GM21390 (cell line): ENCODE data around the gene RAB28.

Source experiments
- ATAC-seq: cut with Tn5 transposase; IDR thresholded peaks from one replicate; pipeline ENCODE4 v1.9.1; 2021; ENCODE audit not compliant: unreplicated experiment

RAB28 gene

DNA sequence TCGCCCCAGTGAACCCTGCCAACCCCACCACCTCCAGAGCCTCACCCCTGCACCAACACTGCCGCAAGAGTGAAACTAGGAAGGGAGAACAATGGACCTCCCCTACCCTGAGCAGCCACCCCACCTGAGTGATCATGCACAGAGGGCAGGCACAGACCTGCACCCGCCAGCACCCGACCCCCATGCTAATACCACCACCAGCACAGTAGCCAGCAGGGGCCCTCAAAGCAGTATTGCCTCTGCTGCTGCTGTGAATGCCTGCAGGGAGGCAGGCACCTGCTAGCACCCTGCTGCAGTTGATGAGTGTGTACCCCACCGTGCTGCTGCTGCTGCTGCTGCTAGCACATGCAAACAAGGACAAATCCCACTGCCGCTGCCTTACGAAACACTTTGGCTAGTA is 100.1 kb downstream of the RAB28 start:
- no peak for ATAC-seq

DNA sequence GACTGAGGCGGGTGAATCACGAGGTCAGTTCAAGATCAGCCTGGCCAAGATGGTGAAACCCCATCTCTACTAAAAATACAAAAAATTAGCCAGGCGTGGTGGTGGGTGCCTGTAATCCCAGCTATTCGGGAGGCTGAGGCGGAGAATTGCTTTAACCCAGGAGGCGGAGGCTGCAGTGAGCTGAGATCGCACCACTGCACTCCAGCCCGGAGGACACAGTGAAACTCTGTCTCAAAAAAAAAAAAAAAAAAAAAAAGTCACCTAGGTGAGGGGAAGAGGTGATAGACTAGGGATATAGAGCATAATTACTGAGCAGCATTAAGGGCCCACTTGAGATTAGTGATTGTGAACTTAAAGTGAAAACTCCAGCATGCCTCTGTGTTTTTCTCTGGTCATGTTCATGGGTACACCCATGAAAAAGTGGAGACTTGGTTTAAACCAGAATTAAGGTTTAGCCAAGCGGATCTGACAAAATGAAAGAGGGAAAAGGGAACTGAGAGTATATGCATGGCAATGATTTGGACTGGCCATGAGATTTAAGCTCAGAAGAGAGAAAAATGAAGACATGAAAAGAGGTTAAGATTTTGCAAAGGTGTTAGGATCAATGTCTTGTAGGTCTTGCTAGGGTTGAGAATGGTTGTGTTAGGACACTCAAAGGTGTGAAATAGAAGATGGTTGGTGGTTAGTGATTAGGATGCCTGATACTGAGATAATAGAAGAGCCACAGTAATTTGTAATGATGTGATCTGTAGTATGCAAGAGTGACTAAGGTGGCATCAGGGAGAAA is 105.0 kb downstream of the RAB28 start:
- ATAC-seq: peak; percentile 60

DNA sequence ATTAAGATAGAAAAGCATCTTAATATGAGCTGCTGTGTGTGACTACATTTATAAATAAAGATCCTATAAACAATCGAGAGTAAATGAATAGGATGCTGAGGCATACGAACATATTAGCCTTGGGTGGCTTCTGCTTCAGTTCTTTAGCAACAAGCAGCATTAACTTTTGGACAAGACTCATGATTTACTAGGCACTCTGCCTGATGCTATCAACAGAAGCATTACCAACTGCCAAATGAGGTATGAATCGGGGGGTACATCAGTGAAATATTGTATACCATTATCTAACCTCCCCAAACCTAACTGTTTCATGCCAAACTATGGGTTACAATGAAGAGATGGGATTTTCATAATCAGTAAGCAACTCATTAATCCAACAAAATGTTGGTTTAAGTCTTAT is 113.1 kb downstream of the RAB28 start:
- no peak for ATAC-seq

DNA sequence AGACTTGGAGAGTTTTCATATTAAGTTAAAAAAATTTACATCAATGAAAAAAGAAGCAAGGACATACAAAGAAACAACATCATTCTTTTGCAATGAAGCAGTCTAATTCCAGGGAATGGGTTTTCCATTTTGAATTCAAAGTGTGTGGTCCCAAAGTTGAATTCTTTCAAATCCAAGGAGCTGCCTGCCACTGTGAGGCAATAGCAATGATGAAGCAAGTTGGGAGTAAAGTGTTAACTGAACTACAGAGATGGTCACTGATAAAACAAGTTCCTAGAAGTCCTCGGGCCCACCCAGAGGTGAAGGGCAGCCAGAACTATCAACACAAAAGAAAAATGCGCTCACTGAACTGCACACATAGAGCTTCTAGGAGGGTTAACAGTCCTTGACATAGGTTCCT is 115.9 kb downstream of the RAB28 start:
- no peak for ATAC-seq

DNA sequence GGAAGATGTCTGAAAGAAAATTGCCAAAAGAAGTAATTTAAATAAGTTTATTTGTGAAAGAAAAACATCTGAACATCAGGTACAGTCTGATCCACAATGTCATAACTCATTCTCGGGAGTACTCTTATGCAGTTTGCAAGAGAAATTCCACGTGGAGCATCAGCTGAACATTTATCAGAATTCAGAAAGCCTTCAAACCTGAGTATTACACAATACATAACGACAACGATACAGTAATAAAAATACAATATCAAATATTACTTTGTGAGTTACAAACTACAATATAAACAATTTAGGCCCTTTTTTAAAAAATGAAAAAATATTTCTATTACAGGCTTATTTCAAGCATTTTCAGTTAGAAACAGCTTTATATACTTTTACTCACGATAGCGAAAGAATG is 116.4 kb downstream of the RAB28 start:
- ATAC-seq: no peak

DNA sequence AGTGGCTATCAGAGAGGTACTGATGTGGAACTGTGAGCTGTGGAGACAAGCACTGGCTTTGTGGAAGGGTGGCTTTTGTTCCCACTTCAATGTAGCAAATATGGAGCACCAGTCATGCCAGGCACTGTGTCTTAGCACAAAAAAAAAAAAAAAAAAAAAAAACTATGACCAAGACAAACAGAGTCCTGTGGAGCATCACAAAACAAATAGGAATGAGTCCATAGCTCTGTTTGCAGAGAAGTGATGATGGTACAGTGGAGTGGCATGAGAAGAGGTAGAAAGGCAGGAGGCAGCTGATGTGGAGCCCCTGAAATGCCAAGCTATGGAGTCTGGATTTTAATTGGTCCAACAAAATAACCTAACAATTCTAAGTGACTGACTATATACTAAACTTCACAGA is 116.9 kb downstream of the RAB28 start:
- ATAC-seq: no peak

DNA sequence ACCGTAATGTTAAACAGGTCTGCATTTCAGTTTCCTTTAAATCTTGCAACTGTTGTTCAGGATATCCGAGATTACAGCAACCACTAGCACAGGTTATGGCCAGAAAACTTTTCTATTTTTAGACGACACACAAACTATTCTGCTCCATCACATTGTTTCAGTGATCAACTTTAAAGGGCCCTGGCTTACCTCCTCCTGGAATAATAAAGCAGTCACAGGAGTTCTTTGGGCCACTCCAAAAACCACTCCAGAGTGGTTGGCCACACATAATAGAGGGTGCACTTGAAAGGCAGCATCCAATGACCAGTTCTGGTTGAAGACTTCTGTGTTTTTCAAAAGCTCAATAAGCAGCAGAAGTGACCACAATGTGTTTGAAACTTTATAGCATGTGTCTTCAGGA is 118.9 kb downstream of the RAB28 start:
- no peak for ATAC-seq

DNA sequence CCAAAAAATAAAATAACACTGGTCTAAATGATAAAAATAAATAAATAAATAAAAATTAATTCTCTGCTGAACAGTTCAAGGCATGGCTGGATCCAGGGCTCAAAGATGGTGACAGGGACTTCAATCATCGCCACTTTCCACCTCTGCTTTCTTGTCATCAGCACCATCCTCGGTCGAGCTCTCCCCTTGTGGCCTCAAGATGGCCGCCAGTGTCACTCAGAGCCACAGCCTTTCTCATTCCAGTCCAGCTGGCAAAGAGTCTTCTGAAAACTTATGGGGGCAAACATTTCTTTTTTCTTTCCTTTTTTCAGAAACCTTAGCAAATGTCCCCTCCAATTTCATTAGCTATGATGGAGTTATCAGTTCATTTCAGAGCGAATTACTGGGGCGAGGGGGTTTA is 119.5 kb downstream of the RAB28 start:
- ATAC-seq: no peak

DNA sequence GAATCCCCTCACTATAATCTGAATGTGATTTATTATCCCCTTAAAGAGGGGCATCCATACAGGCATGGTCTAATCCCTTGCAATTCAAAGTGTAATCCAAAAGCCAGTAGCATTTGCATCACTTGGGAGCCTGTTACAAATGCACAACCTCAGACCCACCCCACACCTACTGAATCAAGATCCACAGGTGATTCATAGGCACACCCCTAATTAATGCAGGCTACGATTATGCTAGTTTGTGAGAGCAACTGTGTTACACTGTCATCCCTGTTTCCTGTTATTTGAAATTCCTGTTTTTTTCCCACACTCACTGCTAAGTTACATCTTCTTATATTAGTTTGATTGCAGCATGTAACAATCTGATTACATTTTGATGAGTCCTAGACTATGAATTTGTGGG is 120.0 kb downstream of the RAB28 start:
- ATAC-seq: no peak

DNA sequence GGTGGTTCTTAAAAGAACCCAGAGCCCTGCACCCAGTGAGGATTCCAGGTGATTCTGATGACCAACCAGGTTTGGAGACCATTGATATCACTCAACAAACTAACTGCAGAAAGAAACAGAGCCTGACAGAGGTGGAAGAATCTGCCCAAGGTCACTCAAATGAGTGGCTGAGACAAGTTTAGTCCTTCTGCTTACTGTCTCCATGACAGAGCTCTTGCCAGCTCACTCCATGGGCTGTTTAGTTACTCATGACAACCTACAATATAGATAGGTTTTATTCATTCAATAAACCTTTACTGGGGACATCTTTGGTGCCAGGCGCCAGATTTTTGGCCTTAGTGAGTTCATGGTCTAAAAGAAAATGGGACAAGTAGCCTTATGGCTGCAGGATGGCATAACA is 124.3 kb downstream of the RAB28 start:
- no peak for ATAC-seq

DNA sequence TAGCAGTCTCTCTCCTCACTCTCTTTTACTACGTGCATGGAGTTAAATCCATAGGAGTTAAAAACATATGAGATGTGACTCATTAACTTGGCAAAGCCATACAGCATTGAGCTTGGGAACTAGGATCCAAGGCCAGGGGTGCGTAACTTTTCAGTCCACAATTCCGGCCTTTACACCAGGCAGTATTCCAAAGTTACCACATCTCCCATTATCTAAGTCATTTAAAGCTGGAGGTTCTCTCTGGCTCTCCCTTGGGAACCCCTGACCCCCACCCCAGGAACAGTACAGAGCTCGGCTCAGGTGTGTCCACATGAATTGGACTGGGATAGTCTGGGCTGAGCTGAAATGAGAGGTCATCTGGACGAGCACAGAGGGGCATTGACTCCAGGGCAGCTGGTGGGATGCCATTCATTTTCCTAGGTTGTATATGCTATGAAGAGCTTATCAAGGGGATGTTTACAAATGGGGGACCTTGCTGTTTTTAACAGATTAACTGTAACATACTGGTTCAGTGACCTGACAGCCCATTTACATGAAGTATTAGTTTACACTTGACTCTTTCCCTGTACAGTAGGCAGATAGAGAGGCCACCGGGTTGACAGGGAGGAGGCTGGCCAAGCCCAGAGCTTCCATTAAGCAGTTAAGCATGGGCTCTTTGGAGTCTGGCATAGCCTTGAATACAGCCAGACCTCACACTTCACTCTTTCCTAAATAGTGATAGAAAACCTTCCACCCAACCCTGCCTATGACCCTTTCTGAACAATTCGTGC is 128.8 kb downstream of the RAB28 start:
- no peak for ATAC-seq

DNA sequence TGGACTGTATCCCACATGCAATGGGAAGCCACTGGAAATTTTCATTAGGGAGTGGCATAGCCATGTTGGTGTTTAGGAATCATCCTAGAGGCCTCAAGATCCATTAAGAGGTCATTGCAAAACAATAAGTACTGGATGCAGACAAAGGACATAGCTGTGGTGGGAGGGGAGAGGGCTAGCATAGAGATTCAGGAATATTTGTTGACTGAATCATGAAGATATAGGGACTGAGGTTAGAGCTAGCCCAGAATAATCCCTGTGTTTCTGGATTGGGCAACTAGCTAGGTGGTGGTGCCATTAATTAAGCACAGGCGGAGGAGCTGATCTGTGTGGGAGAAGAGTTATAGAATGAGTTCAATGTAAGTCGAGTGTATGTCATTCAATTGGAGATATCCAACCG is 135.0 kb downstream of the RAB28 start:
- no peak for ATAC-seq

DNA sequence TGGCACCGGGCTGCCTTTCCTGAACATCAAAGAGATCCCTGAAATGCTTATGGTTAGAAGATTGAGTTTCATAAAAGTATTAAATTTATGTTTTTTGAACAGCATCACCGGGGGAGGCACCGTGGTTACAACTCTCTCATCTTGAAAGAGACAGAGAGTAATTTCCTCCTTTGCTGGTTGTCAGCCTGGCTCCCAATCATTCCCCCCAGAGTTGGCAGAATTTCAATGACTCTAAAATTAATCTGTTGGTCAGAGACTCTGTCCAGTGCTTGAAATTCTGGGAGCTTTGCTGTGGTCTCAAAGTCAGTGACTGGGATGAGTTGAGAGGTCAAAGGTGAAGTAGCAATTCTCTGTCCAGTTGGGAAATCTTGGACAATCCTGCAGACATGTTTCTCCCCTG is 135.9 kb downstream of the RAB28 start:
- ATAC-seq: no peak

DNA sequence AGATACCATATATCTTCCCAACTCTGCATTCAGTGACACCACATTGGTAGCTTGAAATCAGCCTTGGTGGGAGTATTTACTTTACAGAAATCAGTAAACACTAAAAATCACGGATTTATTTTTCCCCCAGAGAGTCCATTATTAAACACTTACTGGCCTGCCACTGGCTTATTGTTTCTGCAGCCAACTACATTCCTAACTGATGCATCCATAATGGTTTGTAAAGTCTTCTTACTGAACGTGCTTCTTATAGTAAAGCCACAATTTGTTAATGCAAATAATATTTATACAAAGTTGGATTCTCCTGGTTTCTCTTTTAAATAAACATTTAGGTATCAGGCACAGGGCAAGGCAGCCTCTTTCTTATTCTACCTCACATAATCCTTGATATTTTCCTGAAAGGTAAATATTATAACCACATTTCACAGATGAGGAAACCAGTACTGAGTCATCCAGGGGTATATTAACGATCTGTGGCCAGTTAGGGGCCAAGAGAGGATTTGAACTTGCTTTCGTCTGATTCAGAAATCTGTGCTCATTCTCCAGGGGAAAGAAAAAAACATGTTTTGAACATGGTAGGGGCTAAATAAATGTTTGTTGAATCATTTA is 136.5 kb downstream of the RAB28 start:
- ATAC-seq: no peak

DNA sequence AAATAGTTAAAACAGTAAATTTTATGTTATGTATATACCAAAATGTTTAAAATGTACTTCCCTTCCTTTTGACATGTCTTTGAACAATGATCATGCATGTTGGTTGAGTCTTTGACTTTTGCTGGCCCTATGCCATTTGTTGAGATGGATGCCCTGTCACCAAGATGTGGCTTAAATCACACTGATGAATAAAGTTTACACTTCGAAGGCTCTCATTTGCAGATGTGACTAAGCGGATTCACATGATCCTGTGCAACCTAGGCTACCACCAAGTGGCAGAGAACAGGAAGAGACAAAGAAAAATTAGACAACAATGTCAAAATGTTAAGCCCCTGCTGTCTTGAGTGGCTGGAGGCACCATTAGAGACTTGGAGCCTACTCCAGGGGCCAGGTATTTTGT is 139.9 kb downstream of the RAB28 start:
- ATAC-seq: no peak

DNA sequence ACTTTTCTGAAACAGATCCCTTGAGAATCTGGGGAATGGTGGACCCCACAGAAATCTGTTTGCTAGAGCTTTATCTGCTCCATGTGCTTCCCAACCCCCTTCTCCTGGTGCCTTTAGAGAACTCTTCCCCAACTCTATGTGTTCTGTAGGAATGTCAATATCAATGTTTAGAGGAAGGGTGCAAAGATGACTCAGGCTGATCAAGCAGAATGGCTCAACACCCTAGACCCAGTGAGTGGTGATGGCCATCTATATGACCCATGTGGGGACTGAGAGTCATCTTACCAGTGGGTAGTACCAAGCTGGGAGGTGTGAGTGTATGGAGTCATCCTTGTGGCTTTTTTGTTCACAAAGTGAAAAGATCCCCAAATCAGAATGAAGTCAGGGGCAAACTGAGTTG is 143.5 kb downstream of the RAB28 start:
- ATAC-seq: no peak

DNA sequence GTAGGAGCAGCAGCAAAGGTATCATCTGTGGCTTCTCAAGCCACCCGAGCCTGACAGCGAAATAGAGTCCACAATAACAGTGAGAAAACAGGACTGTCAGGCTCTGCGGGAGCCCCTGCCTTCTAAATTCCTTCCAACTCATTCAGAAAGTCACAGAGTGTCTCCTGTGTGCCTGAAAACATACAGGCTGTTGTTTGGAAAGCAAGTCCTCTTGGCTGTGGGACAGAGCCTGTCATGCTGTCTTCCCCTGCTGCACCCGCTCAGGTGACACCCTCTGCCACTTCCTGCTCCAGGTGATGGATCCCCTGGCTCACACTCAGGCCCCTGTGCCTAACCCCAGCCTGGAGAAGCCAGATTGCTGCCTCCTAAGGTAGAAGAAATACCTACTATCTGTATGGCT is 152.3 kb downstream of the RAB28 start:
- no peak for ATAC-seq

DNA sequence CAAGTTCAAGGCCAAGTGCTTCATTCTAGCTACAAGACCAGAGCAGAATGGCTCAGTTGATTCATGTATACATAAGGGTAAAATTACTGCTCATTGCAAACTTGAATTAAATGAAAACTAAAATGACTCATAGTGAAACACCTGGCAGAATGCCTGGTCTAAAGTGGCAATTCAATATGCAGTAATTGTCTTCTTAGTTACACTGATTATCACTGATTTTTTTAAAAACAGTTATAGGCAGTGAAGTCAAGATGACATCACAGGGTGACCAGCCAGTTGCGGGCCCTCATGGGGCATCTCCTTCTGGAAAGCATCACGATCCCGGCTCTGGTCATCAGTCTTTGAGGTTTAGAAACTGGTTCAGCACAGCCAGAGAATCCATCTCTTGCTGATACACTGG is 154.2 kb downstream of the RAB28 start:
- no peak for ATAC-seq

DNA sequence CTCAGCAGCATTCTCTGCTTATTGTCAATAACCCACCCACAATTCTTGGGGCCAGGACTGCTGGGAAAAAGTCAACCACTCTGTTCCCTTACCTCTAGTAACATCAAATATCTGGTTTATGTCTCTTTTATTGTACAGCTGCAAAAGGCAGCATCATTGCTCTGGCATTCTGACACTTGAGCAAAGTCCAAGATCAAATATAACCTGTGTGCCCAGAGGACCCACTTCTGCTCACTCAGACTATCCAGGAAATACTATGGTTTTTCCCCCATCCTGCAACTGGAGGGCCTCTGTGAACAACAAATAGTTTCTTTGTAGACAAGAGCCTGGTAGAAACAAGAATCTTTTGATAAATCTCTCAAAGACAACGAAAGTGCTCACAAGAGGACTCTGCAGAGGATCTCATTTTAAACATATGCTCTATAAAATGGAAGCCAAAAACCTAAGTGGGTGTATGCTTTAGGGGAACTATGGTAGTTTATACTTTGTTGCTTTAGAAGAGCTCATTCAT is 154.7 kb downstream of the RAB28 start:
- no peak for ATAC-seq

DNA sequence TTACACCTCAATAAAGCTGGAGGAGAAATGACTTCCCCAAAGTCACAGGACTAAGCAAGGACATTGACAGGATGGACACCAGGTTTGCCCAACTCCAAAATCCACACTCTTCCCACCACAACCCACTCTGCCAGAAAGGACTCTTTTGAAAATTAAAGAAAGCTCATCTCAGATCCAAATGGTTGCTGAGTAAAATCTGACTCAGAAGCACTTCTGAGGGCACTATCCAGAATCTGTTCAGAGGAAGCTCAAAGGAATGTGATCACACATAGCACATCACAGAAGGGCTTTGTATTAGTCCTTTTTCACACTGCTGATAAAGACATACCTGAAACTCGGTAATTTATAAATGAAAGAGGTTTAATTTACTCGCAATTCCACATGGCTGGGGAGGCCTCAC is 155.5 kb downstream of the RAB28 start:
- no peak for ATAC-seq

DNA sequence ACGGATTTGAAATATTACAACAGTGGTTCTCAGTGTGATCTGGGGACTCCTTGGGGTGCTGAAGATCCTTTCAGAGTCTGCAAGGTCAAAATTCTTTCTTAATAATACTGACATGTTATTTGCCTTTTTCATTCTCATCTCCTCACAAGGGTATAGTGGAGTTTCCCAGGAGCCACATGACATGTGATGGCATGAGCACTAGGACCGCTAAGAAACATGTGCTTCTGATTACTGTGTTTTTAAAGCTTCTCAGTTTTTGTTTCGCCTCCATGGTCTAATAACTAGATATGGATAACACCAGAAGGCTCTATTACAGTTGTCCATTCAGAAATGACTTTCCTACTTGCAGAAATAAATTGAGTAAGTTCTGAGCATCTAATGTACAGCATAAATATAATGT is 156.1 kb downstream of the RAB28 start:
- ATAC-seq: no peak

DNA sequence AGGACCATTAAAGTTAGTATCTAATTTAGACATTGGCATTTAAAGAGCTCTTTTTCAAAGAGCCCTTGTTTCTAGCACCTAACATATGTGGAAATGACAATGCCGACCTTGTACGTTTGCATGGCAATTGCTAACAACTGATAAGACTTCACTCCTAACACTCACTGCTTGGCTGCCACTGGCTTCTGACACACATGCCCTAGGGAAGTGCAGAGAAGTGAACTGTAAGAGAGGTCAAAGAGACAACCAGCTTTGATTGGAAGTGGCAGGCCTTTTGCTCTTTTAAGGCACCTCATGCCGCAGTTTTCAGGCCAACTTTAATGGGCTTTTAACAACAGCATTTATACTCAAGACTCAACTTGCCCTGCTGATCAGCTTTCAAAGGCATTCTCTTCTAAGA is 158.4 kb downstream of the RAB28 start:
- ATAC-seq: no peak
